HG02938 (cell line): ENCODE results near the gene GREB1L.

Source experiments
- ATAC-seq: cut with Tn5 transposase; IDR thresholded peaks from one replicate; pipeline ENCODE4 v1.9.1; 2021; ENCODE audit warnings: mild to moderate bottlenecking, moderate library complexity; ENCODE audit not compliant: unreplicated experiment

Gene GREB1L

GRCh38 chr18:21444465-21445212 lies 202.6 kb downstream of the GREB1L start:
- no peak for ATAC-seq

- ATAC-seq: no peak
Observed at GRCh38 chr18:21448299-21448698, 206.3 kb downstream of the GREB1L start.

DNA sequence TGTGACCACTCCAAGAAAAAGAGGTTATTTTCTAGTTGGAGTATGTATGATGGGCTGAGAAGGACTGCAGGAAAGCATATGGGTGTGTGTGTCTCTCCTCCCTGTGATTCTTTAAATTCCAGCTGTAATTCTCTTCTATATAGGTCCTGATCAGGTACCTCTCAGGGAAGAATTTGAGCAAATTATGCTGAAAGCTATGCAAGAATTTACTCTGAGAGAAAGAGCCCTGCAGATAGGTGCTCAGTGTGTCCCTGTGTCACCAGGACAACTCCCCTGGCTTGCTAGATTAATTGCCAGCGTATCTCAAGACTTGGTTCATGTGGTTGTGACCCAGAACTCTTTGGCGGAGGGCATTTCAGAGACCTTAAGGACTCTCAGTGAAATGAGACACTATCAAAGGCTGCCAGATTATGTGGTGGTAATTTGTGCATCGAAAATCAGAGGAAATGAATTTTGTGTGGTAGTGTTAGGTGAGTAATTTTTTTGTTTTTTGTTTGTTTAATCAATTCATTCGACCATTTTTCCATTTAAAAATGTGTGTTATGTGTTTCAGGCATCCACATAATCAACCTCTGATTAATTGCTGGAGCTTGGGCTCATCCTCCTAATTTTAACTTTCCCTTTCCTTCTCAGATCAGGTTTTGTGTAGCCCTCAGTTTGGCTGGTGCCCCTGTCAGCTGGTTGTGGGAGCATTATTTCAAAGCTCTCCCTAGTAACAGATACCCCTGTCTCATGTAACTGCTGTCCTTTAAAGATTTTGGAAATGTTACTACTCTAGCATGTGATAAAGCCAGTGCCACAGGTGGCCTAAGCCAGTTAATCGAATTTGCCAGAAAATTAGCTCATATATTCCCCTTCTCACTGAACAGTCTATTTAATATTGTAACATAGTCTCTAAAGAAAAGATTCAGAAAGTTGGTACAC lies 207.6 kb downstream of the GREB1L start:
- ATAC-seq: no peak

DNA sequence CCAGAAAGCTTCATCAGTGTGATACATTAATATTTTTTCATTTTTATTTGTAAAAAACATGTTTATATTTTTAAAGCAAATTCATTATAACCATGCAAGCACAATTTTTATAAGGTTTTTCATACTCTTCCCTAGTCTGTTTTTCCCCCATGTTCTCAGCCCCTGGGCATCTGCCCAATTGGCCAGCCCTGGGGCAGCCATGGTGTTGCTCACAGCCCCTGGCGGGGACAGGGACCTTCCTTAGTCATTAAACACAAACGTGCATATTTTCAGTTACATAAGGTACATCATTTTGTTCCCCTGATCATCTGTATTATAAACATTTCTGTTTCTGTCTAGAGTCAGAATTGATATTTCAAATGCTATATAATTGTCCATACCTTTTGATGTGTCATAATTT lies 208.5 kb downstream of the GREB1L start:
- no peak for ATAC-seq

DNA sequence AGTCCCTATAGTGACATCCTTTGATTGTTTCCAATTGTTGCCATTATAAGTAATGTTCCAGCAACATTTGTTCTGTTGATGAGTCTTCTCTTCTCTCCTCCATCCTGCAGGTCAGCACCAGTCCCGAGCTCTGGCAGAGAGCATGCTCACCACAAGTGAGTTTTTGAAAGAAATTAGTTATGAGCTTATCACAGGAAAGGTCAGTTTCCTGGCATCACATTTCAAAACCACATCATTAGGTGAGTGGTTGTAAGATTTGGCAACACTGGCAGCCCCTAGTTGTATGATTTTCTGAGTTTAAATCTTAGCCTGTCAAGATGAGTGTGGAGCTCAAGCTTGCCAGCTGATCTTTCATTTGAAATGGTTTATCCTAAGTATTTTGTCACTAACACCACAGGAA lies 208.9 kb downstream of the GREB1L start:
- no peak for ATAC-seq

- ATAC-seq: no peak
Observed at GRCh38 chr18:21451851-21452250, 209.8 kb downstream of the GREB1L start.

DNA sequence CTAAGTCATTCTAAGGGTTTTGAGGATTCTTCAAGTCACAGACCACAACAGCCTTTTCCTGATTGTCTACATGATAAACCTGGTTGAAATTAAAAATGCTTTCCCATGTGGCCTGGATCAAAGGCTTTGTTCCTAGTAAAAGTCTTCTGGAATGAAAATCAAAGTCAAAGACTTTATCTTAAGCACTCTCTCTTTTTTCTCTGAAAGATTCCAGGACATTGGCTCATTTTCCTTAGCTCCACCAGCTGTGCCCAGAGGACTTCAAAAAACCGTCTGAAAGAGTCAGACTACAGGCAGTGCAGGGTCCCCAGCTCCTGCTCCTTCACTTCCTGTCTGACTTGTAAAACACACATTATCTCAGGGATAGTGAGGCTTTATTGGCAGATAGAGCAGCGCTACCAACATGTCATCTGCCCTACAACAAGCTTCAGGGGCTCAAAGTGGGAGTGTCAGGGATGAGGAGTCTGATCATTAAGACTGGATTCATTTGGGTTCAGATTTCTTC lies 210.3 kb downstream of the GREB1L start:
- no peak for ATAC-seq

- no peak for ATAC-seq
Observed at GRCh38 chr18:21452796-21453510, 210.9 kb downstream of the GREB1L start.

GRCh38 chr18:21453511-21453901 lies 211.5 kb downstream of the GREB1L start:
- no peak for ATAC-seq

DNA sequence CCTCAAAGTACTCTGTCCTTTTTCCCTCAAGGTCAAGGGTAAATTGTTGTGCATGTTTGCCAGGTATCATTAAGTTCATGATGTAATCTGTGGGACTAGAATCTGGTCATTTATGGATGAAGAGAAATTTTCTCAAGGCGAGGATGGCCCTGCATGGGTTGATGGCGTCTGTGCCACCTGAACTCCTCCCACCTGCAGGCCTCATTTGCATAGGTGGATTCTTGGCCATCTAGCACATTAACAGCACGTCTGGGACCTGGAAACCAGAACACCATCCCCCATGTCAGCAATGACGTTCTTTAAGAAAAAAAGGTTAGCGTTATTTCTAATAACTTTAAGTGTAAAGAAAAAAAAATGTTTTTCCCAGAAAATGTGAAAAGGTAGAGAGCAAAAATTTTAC lies 212.7 kb downstream of the GREB1L start:
- ATAC-seq: no peak

GRCh38 chr18:21456428-21457178 lies 214.6 kb downstream of the GREB1L start:
- no peak for ATAC-seq

DNA sequence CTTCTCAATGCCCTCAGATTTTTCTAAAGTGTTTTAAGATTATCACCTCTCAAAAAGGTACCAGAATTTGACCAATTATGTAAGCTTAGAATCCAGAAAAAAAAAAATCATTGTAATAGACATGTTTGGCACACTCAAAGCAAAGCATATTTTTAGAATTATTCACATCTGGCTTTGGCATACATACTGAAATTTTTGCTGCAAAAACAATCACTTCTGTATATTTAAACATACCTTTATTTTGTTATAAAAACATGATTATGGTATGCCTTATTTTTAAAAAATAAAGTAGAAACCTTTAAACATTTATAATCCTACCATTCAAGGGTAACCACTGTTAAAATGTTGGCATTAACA lies 215.1 kb downstream of the GREB1L start:
- ATAC-seq: no peak

GRCh38 chr18:21458310-21458709 lies 216.3 kb downstream of the GREB1L start:
- no peak for ATAC-seq

GRCh38 chr18:21458788-21459187 lies 216.8 kb downstream of the GREB1L start:
- ATAC-seq: no peak

GRCh38 chr18:21459706-21460286 lies 217.8 kb downstream of the GREB1L start:
- ATAC-seq: no peak

DNA sequence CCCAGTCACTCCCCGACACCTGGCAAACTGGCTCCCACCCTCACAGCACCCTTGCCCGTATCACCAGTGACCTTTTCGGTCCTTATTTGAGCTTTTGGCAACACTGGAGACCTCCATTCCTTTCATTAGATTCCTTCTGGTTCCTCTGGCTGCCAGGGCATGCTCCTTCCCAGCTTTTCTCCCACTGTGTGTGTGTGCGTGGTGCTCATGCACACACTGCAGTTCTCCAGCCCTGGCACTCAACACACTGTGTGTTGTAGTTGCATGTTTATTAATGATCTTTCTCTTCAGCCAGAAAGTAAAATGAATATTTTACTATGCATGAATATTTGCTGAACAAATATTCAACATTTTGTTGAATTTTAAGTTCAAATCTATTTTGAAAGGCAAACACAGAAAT lies 219.4 kb downstream of the GREB1L start:
- ATAC-seq: no peak

GRCh38 chr18:21463718-21464117 lies 221.7 kb downstream of the GREB1L start:
- ATAC-seq: no peak

DNA sequence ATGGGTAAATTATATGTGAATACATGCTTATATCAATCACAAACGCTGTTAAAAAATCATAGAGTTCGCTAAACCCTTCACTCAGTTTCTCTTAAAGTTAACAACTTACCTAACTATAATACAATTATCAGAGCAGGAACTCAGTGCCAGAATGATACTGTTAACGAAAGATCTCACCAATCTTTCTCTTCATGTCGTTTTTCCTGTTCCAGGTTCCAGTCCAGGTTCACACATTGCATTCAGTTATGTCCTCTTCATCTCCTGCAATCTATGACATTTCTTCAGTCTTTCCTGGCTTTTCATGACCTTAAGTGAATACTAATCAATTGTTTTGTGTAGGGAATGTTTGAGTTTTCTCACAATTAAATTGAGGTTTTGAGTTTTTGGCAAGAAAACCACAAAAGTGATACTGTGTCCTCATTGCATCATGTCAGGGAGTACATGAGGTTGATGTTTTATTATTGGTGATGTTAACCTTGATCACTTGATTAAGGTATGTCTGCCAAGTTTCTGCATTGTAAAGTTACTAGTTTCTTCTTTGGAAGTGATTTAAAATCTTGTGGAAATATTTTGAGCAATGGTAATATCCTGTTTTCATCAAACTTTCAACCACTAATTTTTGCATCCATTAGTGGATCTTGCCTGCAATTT lies 226.6 kb downstream of the GREB1L start:
- ATAC-seq: no peak

GRCh38 chr18:21472741-21473140 lies 230.7 kb downstream of the GREB1L start:
- no peak for ATAC-seq

GRCh38 chr18:21474621-21475020 lies 232.6 kb downstream of the GREB1L start:
- ATAC-seq: no peak
